ENCODE data around the gene ATP6V0B. TPM values are rescaled to one million over a fixed set of nuclear protein-coding genes. Genes with fewer than 3 reads are reported as not detected.
A peak's percentile ranks its signal among the peaks of the same experiment; 100 is the strongest.

ATP6V0B gene
- 100 to 1,000 TPM in 3 of 9 donors, 10 to 100 TPM in 6; 71.4 to 140 (median 93.2) TPM for total RNA-seq
- polyA plus RNA-seq, result 100 to 1,000 TPM in 1 of 2 donors, 10 to 100 TPM in 1; 84.7 to 235 TPM
- long read RNA-seq, donor 1, transcript ATP6V0B-205 (8 exons, 1,298 nt), result major isoform, 63 of 83 reads
- long read RNA-seq, donor 1, transcript ATP6V0B-201 (7 exons, 944 nt), result minor isoform, 13 of 83 reads
- long read RNA-seq, donor 1, partial matches to known transcripts, result 0 of 83 reads
- long read RNA-seq, donor 1, other reads (novel, unspliced or antisense), result 4 of 83 reads
- long read RNA-seq, donor 2, transcript ATP6V0B-201 (7 exons, 944 nt), result minor isoform, 22 of 188 reads
- long read RNA-seq, donor 2, transcript ATP6V0B-205 (8 exons, 1,298 nt), result major isoform, 153 of 188 reads
- long read RNA-seq, donor 2, partial matches to known transcripts, result 0 of 188 reads
- long read RNA-seq, donor 2, other reads (novel, unspliced or antisense), result 10 of 188 reads
- long read RNA-seq, donor 3, transcript ATP6V0B-201 (7 exons, 944 nt), result minor isoform, 10 of 95 reads
- long read RNA-seq, donor 3, transcript ATP6V0B-205 (8 exons, 1,298 nt), result major isoform, 77 of 95 reads
- long read RNA-seq, donor 3, partial matches to known transcripts, result 2 of 95 reads
- long read RNA-seq, donor 3, other reads (novel, unspliced or antisense), result 5 of 95 reads

DNA sequence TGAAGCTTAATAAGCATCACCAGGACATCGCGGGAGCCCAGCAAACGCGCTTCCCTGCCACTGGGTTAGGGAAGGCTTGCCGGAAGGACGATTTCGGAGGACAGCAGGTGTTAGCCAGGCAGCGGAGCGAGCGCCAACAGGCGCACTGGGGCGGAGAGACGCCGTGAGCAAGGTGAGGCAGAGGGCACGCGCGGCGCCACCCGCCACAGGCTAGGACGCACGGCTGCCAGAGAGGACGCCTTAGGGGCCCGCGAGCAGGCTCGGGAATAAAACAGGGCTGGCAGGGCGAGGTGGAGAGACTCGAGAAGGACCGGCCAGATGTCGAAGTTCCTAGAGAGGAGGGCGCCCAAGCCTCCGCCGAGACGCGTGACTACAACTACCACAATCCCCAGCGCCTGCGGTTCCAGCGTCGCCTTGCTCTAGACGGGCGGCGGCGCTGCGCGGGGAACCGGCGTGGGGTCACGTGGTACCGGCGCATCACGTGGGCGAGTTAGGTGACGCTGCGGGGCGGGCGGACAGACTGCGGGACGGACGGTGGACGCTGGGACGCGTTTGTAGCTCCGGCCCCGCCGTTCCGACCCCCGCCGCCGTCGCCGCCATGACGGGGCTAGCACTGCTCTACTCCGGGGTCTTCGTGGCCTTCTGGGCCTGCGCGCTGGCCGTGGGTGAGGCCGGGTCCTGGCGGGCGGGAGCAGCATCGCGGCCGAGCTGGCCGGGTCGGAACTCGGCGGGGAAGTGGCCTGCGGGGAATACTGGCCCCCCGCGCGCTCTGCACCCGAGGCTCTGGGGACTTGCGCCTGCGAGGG is at the start of gene ATP6V0B:
ATP6V0B (plus strand) TSS at position 518 of the 806 bp plus-strand sequence; CDS start at position 599, 81 bp downstream.
- Histone ChIP-seq H3K4me1 (peaks cover 6 to 61% (median 46%) of the 10 kb centered on the region in 12 donors), H3K9me3 (no peaks in the 10 kb centered on the region), H3K36me3 (peaks cover 0 to 40% (median 27%) of the 10 kb centered on the region in 9 donors), H3K27me3 (no peaks in the 10 kb centered on the region), H3K4me3 (peak within 1 kb of the TSS; percentile 59 to 93 (median 89)), H3K27ac (peak within 1 kb of the TSS; percentile 83 to 97 (median 92))
- intact Hi-C loops (cut with DNase I), result loop anchor here in 4 of 10 donors (1.0 to 2.0 kb wide), 2 partner anchors 28 kb away; partner anchors contain the start of gene IPO13 (in 4 of the 4)
- WGBS, 4 donors, result 0 to 1% (median 1%) methylated on average over 48 to 93 of the region's 93 CpGs
- TF ChIP-seq, protein P1, sequence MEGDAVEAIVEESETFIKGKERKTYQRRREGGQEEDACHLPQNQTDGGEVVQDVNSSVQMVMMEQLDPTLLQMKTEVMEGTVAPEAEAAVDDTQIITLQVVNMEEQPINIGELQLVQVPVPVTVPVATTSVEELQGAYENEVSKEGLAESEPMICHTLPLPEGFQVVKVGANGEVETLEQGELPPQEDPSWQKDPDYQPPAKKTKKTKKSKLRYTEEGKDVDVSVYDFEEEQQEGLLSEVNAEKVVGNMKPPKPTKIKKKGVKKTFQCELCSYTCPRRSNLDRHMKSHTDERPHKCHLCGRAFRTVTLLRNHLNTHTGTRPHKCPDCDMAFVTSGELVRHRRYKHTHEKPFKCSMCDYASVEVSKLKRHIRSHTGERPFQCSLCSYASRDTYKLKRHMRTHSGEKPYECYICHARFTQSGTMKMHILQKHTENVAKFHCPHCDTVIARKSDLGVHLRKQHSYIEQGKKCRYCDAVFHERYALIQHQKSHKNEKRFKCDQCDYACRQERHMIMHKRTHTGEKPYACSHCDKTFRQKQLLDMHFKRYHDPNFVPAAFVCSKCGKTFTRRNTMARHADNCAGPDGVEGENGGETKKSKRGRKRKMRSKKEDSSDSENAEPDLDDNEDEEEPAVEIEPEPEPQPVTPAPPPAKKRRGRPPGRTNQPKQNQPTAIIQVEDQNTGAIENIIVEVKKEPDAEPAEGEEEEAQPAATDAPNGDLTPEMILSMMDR (IDR thresholded peaks at IDR 0.05), result peak in 8 of 12 donors; percentile 15 to 48 (median 24)
- TF ChIP-seq POLR2A (IDR thresholded peaks at IDR 0.05), result peak in 1 of 2 donors; percentile 96
- DNase-seq (peak; percentile 97 to 98 (median 98)), ATAC-seq (peak; percentile 82 to 88 (median 86))

DNA sequence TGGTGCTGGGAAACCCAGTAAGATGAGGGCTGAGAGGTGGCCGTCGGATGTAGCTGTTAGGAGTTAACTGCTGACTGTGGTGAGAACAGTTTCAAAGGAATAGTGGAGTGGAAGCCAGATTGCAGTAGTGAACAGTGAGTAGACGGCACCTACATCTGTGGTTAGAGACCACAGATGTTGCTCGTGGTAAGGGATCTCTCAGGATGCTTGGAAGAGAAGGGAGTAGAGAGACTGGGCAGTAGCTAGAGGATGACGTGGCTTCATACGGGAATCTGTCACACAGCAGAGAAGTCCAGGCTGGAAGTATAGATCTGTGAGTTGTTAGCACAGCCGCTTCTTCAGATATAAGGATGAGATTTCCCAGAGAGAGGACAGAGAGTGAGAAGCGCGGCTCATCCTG is 48.9 kb upstream of the ATP6V0B start:
- peaks cover 0 to 32% (median 7%) of the 10 kb centered on the region in 9 donors for H3K36me3 ChIP-seq
- DNase-seq (no peak), ATAC-seq (no peak)
- no peak overlapping the region for H3K4me3 ChIP-seq
- WGBS, 4 donors, result 93 to 96% (median 94%) methylated on average over 9 of the region's 9 CpGs
- H3K27ac ChIP-seq, result no peak overlapping the region
- intact Hi-C loops (cut with DNase I), result no loop called here
- H3K27me3 ChIP-seq, result no peaks in the 10 kb centered on the region
- no peaks in the 10 kb centered on the region for H3K4me1 ChIP-seq
- TF ChIP-seq, protein P1 (IDR thresholded peaks at IDR 0.05), result no peak
- TF ChIP-seq POLR2A (IDR thresholded peaks at IDR 0.05), result no peak
- H3K9me3 ChIP-seq, result no peaks in the 10 kb centered on the region

- intact Hi-C loops (cut with DNase I), result loop anchor here in 4 of 10 donors (5.0 to 10.0 kb wide), 3 partner anchors 93 to 406 kb away; no protein-coding TSS in a partner anchor
These were observed 44.4 kb upstream of the ATP6V0B start for GRCh38 chr1:43930168-43930948.

More at GRCh38 chr1:43930168-43930948, 44.4 kb upstream of the ATP6V0B start:
- Histone ChIP-seq H3K27ac (no peak overlapping the region), H3K4me3 (no peak overlapping the region), H3K4me1 (peaks cover 0 to 17% (median 12%) of the 10 kb centered on the region in 12 donors), H3K9me3 (no peaks in the 10 kb centered on the region), H3K27me3 (peaks cover 0 to 20% (median 9%) of the 10 kb centered on the region in 9 donors), H3K36me3 (peaks cover 0 to 22% (median 6%) of the 10 kb centered on the region in 9 donors)
- DNase-seq (peak in 1 of 5 donors; percentile 23), ATAC-seq (no peak)
- WGBS, 4 donors, result 92 to 96% (median 94%) methylated on average over 7 to 10 of the region's 10 CpGs
- TF ChIP-seq, protein P1 (IDR thresholded peaks at IDR 0.05), result peak in 11 of 12 donors; percentile 9 to 45 (median 25)
- TF ChIP-seq POLR2A (IDR thresholded peaks at IDR 0.05), result no peak

Data from heart left ventricle (tissue), 16 donors.